Raji (cell line): ENCODE data around the gene AKAP13.

ENCODE experiments used
- POLR2A ChIP-seq: IDR thresholded peaks from 2 replicates; pipeline ENCODE4 v1.6.1; 2011; ENCODE audit warnings: low read depth, low read length, control low read depth; ENCODE audit not compliant: insufficient read depth

The AKAP13 gene

DNA sequence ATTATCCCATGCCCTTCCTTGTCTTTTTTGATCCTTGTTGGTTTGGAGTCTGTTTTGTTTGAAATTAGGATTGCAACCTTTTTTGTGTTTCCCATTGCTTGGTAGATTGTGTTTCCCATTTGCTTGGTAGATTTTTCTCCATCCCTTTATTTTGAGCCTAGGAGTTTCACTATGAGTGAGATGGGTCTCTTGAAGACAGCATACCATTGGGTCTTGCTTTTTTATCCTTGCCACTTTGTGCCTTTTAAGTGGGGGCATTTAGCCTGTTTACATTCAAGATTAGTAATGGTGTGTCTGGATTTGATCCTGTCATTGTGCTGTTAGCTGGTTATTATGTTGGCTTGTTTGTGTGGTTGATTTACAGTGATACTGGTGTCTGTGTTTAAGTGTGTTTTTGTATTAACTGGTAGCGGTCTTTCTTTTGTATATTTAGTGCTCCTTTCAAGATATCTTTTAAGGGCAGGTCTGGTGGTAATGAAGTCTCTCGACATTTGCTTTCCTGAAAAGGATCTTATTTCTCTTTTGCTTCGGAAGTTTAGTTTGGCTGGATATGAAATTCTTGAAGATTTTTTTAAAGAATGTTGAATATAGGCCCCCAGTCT is 70.8 kb downstream of the AKAP13 start:
- no peak for TF ChIP-seq POLR2A

DNA sequence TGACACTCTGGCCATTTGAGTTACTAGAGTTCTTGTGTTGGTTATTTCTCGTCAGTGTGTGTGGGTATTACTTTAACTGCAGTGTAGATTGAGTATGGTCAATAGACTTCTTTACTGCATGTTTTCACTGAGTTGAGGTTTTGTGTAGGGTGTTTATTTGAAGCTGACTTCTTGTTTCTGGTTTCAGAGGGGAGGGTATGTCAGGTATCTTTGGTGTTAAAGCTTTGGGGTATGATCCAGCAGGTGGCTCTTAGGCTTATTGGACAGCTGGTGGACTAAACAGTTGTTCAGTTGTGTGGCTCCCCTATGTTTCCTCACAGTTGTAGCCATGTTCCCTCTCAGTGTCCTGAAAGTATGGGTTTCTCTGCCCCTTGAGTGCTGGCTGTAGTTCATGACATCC is 72.0 kb downstream of the AKAP13 start:
- no peak for TF ChIP-seq POLR2A

GRCh38 chr15:85453144-85453872 is 72.9 kb downstream of the AKAP13 start:
- no peak for TF ChIP-seq POLR2A

GRCh38 chr15:85454403-85454802 is 74.0 kb downstream of the AKAP13 start:
- TF ChIP-seq POLR2A, result no peak

GRCh38 chr15:85455891-85456290 is 75.5 kb downstream of the AKAP13 start:
- TF ChIP-seq POLR2A, result no peak

DNA sequence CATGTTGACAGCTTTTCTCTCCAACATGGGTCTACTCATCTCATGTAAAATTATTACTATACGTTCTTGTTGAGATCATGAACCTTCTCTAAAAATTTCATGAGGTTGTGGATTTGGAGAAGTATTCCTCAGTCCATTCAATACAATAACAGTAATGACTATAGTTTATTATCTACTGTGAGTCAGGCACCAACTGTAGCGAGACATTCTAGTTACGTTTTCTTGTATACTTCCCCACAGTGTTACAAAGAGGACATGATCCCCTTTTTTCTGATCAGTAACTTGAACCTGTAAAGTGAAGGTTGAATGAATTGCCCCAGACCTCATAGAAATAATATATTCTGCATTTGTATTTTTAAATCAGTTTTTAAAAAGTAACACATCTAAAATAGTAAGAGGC is 76.4 kb downstream of the AKAP13 start:
- no peak for TF ChIP-seq POLR2A

DNA sequence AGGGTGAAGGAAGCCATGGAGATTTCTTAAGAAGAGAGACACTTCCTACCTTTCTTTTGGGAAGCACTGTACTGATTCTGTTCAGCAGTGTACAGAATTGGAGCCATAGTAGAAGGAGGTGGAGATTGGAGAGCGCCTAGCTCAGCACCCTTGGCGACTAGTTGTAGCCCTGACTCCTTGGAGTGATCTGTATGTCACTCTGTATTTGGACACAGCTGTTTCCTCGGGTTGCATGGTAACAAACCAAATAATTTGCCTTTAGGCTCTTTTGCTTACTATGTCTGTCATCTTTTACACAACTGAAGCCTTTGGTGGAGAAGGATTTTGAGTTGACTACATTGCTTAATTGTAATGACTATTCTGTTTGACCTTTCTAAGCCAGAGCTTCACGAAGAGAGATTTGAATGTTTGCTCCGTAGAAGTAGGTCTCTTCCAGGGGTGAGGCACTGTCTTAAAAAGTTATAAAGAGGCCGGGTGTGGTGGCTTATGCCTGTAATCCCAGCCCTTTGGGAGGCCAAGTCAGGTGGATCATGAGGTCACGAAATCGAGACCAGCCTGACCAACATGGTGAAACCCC is 77.1 kb downstream of the AKAP13 start:
- TF ChIP-seq POLR2A, result no peak

- TF ChIP-seq POLR2A, result no peak
Observed at GRCh38 chr15:85458764-85459163, 78.4 kb downstream of the AKAP13 start.

DNA sequence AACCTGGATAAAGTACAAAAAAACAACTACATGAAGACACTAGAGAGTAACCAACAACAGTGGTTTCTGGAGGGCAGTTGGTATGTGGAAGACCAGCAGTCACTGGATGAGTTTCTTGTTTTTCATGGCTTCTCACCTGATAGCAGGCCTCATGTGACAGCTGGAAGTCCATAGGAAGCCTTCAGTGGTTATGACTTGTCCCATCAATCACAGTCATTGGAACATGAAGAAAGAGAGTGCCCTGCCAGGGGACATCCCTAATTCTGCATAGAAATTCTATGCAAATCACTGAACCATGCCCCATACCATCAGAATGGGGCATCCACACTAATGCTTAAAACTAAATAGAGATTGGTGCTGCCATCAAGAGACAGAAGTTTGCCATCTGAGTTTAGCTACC is 81.6 kb downstream of the AKAP13 start:
- no peak for TF ChIP-seq POLR2A

DNA sequence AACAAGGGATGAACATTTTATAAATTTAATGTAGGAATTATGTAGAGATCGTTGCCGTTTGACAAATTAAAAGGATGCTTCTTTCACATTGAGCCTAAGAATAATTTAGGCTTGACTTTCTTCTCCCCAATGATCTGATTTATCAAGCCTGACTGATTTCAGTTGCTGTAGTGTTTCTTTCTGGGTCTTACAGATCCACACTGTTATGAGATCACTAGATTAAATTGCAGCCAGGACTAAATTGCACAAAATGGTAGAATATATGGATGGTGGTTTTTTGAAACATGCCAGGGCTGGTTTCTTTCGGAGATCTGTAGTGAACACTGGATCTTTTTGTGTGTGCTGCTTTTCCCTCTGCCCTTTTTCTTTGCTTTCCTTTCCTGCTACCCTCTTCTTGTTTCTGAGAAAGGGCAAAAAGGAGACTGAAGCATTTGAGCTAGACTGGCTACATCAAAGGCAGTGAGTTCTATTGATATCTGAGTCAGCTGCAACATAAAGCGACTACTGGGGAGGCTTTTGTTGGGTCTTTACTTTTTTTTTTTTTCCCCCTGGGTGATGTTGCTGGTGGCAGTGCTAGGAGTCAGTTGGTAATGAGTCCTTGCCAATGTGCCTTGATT is 83.0 kb downstream of the AKAP13 start:
- no peak for TF ChIP-seq POLR2A

- no peak for TF ChIP-seq POLR2A
Observed at GRCh38 chr15:85463976-85464375, 83.6 kb downstream of the AKAP13 start.

DNA sequence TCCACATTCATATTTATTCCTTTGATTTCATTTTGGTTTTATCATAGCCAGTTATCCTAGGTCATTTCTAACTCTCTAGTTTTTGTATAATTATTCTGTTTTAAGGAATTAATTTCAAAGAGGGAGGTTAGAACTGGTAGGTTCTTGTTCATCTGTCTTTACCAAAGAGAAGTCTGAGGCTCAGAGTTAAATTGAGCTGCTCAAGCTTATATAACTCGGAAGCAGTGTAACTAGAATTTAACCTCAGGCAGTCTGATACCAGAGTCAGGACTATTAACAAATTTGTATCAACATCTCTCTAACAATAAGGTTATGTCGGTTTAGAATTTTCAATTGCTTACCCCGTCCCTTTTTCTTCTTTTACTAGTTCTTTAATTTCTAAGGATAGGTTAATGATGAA is 84.1 kb downstream of the AKAP13 start:
- no peak for TF ChIP-seq POLR2A

DNA sequence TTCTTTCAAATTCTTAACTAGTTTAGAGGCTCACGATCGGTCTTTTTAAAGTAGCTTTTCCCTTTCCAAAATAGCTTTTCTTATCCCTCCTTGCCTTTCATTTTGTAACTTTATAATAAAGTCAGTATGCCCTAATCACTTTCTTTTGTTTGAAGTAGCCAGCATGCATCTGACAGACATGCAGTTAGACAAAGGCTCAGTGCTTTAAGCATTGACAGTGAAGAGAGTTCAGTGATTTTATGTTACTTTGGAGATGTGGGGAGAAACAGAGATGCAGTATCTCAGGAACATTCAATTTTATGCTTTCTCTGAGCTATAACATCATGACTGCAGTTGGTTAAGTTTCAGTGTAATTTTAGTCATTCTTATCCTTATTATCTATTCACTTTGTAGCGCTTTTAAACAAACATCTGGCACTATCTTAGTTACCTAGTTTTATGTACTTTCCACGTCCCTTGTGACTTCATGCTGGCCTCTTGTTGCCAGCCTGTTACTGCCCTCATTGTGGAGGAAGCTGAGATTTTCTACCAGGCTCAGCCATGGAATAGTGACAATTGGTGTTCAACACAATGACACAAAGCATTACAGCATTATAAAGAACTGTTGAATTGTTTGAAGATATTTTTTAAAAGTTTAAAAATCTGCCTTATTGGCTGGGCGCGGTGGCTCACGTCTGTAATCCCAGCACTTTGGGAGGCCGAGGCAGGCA is 90.3 kb downstream of the AKAP13 start:
- no peak for TF ChIP-seq POLR2A

GRCh38 chr15:85472349-85472748 is 91.9 kb downstream of the AKAP13 start:
- no peak for TF ChIP-seq POLR2A

GRCh38 chr15:85473455-85473854 is 93.1 kb downstream of the AKAP13 start:
- no peak for TF ChIP-seq POLR2A

GRCh38 chr15:85474700-85475316 is 94.4 kb downstream of the AKAP13 start:
- TF ChIP-seq POLR2A, result no peak

DNA sequence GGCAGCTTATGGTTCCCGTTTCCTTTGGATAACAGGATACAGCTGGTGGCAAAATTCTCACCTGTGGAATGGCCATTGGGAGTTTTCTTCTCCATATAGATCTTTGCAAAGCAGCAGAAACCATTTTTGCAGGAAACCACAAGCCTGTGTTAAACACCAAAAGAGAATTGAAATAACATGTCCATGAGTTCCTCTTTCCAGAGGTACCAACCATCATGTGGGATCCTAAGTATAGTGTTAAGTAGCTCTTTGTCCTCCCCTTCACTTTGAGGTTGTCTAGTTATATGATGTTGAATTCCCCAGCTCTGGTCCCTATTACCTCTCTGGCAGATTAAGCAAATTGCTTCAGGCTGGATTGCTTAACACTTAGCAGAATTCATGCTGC is 94.9 kb downstream of the AKAP13 start:
- TF ChIP-seq POLR2A, result no peak
